ENCODE results near the gene ATXN1. TPM values are rescaled to one million over a fixed set of nuclear protein-coding genes. Genes with fewer than 3 reads are reported as not detected.
A peak's percentile ranks its signal among the peaks of the same experiment; 100 is the strongest.

Gene ATXN1
- 10 to 100 TPM; 42.4 to 74.9 (median 52.1) TPM for total RNA-seq

DNA sequence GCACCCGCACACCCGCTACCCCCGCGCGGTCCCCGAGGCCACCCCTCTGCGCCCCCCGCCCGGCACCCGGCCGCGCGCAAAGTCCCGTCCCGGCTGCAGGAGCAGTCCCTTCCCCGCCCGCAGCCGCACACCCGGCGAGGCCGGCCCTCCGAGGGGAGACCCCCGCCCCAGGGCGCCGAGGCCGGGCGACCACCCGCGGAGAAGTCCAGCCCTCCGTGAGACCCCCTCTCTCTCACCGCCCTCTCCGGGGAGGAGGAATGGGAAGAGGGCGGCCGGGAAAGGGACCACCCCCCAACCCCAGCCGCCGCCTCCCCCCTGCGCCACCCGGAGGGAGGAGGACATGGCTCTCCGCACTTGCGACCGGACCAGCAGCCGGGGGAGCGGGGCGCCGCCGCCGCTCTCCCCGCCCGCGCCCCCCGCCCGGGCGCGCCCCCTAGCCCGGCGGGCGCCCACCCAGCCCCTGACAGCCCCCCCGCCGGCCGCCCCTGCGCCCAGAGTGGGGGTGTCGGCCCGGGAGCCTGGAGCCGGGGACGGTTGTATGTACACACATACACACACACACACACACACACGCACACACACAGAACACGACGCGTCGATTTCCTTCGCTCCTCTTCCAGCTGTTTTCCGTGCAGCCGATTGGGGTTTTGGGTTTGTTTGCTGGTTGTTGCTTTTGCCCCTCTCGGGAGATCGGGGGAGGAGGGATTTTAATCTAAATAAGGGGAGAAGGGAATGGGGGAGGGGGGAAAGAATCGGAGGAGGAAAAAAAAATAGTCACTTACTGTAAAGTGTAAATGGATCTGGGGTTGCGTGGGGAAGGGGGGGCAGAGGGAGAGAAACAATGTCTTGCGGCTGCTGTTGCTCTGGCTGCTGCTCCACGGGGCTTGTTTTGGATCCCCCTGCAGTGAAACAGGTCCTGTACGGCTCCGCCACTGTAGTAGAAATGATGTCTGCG lies at the start of gene ATXN1:
Gene ATXN1, minus strand, starts transcription at position 945 of the 955 bp plus-strand sequence.
- TF ChIP-seq POLR2A (IDR thresholded peaks at IDR 0.05; ENCODE audit: low read depth) (no peak), EP300 (IDR thresholded peaks at IDR 0.05) (no peak), POLR2AphosphoS5 (IDR thresholded peaks at IDR 0.05) (peak; percentile 30 to 82)
- TF ChIP-seq, protein P1, sequence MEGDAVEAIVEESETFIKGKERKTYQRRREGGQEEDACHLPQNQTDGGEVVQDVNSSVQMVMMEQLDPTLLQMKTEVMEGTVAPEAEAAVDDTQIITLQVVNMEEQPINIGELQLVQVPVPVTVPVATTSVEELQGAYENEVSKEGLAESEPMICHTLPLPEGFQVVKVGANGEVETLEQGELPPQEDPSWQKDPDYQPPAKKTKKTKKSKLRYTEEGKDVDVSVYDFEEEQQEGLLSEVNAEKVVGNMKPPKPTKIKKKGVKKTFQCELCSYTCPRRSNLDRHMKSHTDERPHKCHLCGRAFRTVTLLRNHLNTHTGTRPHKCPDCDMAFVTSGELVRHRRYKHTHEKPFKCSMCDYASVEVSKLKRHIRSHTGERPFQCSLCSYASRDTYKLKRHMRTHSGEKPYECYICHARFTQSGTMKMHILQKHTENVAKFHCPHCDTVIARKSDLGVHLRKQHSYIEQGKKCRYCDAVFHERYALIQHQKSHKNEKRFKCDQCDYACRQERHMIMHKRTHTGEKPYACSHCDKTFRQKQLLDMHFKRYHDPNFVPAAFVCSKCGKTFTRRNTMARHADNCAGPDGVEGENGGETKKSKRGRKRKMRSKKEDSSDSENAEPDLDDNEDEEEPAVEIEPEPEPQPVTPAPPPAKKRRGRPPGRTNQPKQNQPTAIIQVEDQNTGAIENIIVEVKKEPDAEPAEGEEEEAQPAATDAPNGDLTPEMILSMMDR (IDR thresholded peaks at IDR 0.05), result no peak
- no peaks in the 10 kb centered on the region for H3K9me3 ChIP-seq
- intact Hi-C loops (cut with DNase I), result loop anchor here (5.0 kb wide), 1 partner anchor 428 kb away; no protein-coding TSS in a partner anchor
- H3K36me3 ChIP-seq, result no peaks in the 10 kb centered on the region
- H3K4me3 ChIP-seq, result peak within 1 kb of the TSS; percentile 94 to 100 (median 96)
- under 1% methylated on average over 18 of the region's 82 CpGs for WGBS
- peaks cover 27 to 57% (median 44%) of the 10 kb centered on the region in 4 donors for H3K4me1 ChIP-seq
- peak within 1 kb of the TSS; percentile 99 to 100 (median 100) for H3K27ac ChIP-seq (replicated peaks in 1 of 4)
- H3K27me3 ChIP-seq, result no peaks in the 10 kb centered on the region
- no peak for DNase-seq (ENCODE audit: extremely low spot score)

DNA sequence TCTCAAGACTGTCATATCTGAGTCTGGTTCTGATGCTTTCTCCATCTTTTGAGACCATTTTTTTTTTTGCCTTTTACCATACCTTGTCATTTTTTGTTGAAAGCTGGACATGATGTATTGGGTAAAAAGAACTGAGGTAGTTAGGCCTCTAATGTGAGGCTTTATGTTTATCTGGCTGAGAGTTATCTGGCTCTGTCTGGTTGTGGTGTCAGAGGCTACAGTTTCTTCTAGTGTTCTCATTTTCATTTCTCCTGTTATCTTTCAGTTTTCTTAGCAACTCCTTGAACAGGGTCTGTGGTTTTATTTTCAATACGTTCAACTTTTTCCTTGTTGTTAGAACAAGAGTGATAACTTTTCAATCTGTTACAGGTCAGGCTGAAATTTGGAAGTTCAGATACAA lies 49.2 kb upstream of the ATXN1 start:
- 97% methylated on average over 1 of the region's 1 CpG for WGBS
- no peak for DNase-seq (ENCODE audit: extremely low spot score)
- Histone ChIP-seq H3K9me3 (no peaks in the 10 kb centered on the region), H3K4me3 (no peak overlapping the region), H3K4me1 (peaks cover 4 to 9% (median 6%) of the 10 kb centered on the region in 4 donors), H3K36me3 (no peaks in the 10 kb centered on the region), H3K27me3 (no peaks in the 10 kb centered on the region), H3K27ac (replicated peaks in 1 of 4) (no peak overlapping the region)
- TF ChIP-seq POLR2AphosphoS5 (IDR thresholded peaks at IDR 0.05), result no peak
- no peak for TF ChIP-seq EP300 (IDR thresholded peaks at IDR 0.05)
- TF ChIP-seq POLR2A (IDR thresholded peaks at IDR 0.05; ENCODE audit: low read depth), result no peak
- TF ChIP-seq, protein P1 (IDR thresholded peaks at IDR 0.05), result no peak
- intact Hi-C loops (cut with DNase I), result no loop called here

DNA sequence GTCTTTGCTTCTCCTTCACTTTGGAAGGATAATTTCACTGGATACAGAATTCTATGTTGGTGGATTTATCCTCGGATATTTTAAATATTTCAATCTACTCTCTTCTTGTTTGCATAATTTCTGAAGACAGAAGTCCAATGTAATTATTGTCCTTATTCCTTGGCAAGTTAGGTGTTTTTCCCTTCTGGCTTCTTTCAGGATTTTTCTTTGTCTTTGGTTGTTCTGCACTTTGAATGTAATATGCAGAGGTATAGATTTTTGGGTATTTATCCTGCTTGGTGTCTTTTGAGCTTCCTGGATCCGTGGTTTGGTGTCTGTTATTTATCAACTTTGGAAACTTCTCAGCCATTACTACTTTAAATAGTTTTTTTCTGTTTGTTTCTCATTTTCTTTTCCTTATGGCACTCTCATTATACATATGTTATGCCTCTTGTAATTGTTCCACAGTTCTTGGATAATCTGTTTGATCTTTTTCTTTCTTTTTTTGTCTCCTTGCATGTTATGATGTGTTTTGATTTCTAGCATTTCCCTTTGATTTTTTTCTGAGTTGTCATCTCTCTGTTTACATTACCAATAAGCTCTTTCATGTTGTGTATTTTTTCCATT lies 48.6 kb upstream of the ATXN1 start:
- no peaks in the 10 kb centered on the region for H3K27me3 ChIP-seq
- intact Hi-C loops (cut with DNase I), result loop anchor here (10.0 kb wide), 2 partner anchors 155 to 275 kb away; no protein-coding TSS in a partner anchor
- no peak for DNase-seq (ENCODE audit: extremely low spot score)
- peaks cover 10 to 15% (median 12%) of the 10 kb centered on the region in 4 donors for H3K4me1 ChIP-seq
- TF ChIP-seq POLR2A (IDR thresholded peaks at IDR 0.05; ENCODE audit: low read depth), result no peak
- no peak for TF ChIP-seq POLR2AphosphoS5 (IDR thresholded peaks at IDR 0.05)
- no peak for TF ChIP-seq EP300 (IDR thresholded peaks at IDR 0.05)
- TF ChIP-seq, protein P1 (IDR thresholded peaks at IDR 0.05), result no peak
- 87% methylated on average over 2 of the region's 2 CpGs for WGBS
- no peaks in the 10 kb centered on the region for H3K36me3 ChIP-seq
- H3K9me3 ChIP-seq, result no peaks in the 10 kb centered on the region
- no peak overlapping the region for H3K27ac ChIP-seq (replicated peaks in 1 of 4)
- no peak overlapping the region for H3K4me3 ChIP-seq

DNA sequence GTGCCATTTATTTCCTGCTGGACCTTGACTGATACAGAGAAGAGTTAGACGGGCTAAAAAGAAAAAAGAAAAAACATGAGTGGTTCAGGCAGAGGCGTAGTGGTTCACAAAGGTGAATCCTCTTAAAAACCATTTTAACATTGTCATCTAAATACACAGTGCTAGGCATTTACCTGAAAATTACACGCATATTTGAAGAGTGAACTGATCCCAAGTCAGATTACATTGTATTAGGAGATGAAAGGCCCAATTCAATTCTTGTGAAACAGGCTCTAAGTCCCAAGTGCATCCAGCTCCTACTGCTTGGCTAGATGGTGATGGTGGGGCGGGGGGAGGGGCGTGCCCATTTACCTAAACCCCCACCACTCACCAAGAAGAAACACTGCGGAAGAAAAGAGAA lies 46.7 kb upstream of the ATXN1 start:
- no peaks in the 10 kb centered on the region for H3K9me3 ChIP-seq

More for the DNA sequence above, 46.7 kb upstream of the ATXN1 start:
- H3K27ac ChIP-seq (replicated peaks in 1 of 4), result no peak overlapping the region
- H3K27me3 ChIP-seq, result no peaks in the 10 kb centered on the region
- no peak overlapping the region for H3K4me3 ChIP-seq
- DNase-seq (ENCODE audit: extremely low spot score), result no peak
- H3K4me1 ChIP-seq, result peaks cover 27 to 33% (median 29%) of the 10 kb centered on the region in 4 donors
- no peaks in the 10 kb centered on the region for H3K36me3 ChIP-seq
- TF ChIP-seq, protein P1 (IDR thresholded peaks at IDR 0.05), result no peak
- TF ChIP-seq POLR2A (IDR thresholded peaks at IDR 0.05; ENCODE audit: low read depth), result no peak
- no peak for TF ChIP-seq POLR2AphosphoS5 (IDR thresholded peaks at IDR 0.05)
- TF ChIP-seq EP300 (IDR thresholded peaks at IDR 0.05), result no peak
- intact Hi-C loops (cut with DNase I), result loop anchor here (10.0 kb wide), 2 partner anchors 157 to 277 kb away; no protein-coding TSS in a partner anchor
- WGBS, result 97% methylated on average over 6 of the region's 6 CpGs
